GM18909 (cell line): ENCODE data around the gene INTS6L.

ENCODE experiments used
- ATAC-seq: cut with Tn5 transposase; IDR thresholded peaks from one replicate; pipeline ENCODE4 v1.9.1; 2021; ENCODE audit warnings: mild to moderate bottlenecking; ENCODE audit not compliant: unreplicated experiment, poor library complexity

The INTS6L gene, protein sequence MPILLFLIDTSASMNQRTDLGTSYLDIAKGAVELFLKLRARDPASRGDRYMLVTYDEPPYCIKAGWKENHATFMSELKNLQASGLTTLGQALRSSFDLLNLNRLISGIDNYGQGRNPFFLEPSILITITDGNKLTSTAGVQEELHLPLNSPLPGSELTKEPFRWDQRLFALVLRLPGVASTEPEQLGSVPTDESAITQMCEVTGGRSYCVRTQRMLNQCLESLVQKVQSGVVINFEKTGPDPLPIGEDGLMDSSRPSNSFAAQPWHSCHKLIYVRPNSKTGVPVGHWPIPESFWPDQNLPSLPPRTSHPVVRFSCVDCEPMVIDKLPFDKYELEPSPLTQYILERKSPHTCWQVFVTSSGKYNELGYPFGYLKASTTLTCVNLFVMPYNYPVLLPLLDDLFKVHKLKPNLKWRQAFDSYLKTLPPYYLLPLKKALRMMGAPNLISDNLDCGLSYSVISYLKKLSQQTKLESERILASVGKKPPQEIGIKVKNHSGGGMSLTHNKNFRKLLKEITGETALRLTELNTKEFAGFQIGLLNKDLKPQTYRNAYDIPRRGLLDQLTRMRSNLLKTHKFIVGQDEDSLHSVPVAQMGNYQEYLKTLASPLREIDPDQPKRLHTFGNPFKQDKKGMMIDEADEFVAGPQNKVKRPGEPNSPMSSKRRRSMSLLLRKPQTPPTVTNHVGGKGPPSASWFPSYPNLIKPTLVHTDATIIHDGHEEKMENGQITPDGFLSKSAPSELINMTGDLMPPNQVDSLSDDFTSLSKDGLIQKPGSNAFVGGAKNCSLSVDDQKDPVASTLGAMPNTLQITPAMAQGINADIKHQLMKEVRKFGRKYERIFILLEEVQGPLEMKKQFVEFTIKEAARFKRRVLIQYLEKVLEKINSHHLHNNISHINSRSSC

DNA sequence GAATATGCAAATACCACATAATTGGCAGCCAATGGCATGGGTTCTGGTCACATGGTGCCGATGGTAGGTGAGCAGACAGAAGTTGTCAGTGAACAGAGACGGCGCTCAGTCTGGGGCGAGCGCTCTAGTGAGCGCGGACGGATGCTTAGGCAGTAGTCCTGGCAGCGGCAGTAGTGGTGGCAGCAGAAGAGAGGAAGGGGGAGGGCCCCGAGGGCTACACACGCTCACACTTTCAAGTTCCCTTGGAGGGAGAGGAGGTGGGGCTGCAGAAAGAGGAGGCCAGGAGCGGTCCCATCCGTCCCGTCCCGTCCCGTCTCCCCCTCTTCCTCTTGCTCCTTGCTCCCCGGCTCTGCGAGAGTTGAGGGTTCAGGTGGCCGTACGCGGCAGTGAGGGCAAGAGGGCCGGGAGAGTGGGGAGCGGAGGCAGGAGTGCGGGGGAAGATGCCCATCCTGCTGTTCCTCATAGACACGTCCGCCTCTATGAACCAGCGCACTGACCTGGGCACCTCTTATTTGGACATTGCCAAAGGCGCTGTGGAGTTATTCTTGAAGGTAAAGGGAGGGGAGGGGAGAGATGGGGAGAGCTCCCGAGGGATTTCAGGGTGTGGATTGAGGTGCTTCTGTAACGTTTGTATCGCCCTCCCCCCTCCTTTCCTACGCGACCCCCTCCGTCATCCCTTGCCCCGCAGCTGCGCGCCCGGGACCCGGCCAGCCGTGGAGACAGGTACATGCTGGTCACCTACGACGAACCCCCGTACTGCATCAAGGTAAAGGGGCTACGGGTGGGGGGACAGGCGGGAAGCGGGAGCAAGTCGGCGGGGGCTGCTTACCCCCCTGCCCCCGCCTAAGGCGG, at the start of gene INTS6L:
TSS of gene INTS6L (plus strand) at position 108 of the 852 bp plus-strand sequence. CDS start at position 441, 333 bp downstream.
- ATAC-seq = peak; percentile 83

DNA sequence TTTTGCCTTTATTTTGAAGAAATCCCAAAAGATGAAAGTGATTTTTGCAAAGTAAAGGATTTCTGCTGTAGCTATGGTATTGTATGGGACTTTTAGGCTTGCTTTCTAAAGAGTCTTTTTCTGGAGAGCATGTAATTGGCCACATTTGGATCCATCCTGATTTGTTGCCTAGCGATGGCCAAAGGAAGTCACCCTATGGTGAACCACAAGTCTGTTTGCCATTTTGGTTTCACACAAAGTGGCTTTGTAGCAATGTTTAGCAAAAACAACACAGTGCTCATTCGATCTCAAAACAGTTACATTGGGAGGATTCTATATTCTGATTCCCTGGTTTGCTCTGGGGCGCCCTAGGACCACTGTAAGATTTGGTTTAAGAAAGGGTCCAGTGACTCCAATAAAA, 44.1 kb upstream of the INTS6L start:
- no peak for ATAC-seq

DNA sequence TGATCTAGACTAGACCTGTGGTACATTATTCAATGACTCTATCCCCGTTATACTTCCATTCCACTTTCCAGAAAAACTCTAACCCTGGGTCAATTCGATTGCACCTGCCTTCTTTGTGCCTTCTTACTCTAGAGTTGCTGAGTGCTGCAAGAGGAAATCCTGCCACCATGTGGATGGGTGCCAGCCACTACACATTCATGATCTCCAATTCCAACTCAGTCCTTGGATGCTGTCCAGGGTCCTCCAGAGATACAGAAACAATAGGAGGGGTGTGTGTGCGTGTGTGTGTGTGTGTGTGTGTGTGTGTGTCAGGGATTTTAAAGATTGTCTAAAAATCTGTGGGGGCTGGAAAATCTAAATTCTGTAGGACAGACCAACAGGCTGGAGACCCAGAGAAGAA, 42.9 kb upstream of the INTS6L start:
- ATAC-seq = no peak

DNA sequence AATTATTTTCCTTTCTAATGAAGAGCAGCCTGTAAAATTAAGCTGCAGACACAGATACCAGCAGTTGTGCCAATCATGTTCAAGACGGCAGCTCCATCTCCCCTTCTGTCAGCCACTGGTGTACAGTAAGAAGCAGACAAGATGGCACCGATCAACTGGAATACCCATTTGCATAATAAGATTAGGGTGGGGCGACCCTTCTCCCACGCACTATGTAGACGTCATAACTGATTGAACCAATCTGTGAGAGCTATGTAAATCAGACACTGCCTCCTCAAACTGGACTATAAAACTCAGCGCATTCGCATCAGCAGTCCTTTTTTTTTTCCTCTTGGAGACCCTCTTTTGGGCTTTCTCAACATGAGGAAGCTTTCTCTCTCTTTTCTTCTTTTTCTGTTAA, 40.4 kb upstream of the INTS6L start:
- no peak for ATAC-seq

DNA sequence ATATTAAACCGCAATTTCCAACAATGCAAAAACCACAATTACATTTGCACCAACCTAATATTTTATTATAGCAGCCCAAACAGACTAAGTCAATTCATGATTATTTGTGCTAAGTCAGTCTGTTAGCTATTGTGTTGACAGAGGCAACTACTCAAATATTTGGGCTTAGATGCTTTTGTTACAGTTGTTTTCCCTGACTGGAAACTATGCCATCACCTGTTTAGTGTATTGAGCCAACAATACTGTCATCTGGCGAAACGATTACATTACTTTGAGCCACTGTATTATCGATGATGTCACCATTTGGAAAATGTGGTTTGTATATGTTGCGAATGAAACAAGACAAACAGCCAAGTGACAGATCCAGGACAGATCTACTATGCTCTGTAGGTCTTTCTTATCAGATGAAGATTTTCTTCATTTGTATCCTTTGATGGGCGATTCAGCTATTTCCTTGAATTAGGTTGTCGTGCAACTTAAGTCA, 38.7 kb upstream of the INTS6L start:
- no peak for ATAC-seq

DNA sequence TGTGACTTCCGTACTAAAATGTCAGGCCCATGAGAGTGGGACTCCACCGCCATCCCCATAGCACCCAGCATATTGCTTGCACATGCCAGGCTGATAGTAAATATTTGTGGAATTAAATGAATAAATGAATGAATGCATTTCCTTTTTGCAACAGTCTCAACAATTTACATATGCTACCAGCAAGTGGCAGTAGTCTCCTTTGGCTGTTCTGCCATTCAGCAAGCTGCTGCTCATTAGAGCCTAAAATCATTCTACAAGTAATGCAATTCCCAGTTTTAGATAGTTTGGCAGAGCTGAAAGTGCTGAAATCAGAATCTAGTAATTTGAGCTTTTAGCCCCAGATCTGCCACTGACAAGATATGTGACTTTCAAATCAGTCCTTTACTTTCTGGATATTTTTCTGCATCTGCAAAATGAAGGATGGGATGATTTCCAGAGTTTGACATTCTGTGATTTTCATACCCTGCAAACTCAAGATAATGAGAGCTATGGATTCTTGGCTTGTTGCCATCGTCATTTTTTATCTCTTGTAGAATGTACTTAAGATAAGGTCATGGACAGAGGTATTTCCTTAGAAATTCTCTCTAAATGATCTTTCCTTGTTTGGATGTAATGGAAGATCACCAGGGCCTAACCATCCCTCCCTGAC, 35.7 kb upstream of the INTS6L start:
- ATAC-seq = no peak

DNA sequence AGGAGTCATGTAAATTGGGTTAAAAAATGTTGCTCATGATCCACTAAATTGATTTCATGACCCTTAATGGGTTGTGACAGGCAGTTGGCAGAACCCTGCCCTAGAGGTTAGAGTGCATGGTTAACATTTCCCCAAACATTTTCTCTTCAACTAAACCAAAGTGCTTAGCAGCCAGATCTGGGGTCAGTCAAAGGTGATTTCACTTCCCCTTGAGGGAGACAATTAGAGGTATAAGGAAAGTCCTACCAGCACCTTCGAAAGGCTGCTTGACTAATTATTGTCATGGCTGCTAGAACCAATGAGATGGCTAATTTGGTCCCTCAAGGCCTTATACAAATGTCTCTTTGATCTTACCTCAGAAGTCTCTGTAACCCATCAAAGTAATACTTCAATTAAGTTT, 30.9 kb upstream of the INTS6L start:
- ATAC-seq = peak; percentile 88

DNA sequence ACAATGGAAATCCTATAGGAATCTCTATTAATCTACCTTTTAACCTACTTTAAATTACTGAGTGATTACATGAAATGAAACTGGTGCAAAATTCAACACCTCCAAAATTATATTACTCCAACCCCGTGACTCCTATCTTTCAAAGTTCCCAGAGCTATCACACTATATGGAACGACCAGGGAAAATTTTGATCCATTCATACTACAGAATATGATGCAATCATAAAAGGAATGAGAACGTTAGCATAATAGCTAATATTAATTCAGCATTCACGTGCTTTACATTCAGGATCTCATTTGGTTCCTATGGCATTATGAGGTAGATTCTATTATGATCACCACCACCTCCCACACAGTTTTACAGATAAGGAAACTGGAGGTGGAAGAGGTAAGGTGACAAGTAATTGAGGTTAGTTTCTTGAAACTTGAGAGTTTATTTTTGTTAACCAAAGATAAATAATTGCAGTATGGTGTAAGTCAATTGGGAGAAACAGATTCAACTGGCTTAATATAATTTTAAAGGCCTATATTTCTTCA, 29.4 kb upstream of the INTS6L start:
- no peak for ATAC-seq

DNA sequence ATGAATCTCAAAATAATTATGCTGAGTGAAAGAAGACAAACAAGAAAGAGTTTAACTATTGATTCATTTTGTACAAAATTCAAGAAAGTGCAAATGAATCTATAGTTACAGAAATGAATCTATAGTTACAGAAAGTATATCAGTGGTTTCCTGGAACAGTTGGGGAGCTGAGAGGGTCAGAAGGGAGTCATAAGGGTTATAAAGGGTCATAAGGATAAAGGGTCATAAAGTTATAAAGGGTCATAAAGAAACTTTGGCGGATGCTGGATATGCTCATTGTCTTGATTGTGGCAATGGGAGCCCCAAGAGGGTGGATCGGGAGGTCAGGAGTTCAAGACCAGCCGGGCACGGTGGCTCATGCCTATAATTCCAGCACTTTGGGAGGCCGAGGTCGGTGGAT, 26.0 kb upstream of the INTS6L start:
- ATAC-seq = no peak

DNA sequence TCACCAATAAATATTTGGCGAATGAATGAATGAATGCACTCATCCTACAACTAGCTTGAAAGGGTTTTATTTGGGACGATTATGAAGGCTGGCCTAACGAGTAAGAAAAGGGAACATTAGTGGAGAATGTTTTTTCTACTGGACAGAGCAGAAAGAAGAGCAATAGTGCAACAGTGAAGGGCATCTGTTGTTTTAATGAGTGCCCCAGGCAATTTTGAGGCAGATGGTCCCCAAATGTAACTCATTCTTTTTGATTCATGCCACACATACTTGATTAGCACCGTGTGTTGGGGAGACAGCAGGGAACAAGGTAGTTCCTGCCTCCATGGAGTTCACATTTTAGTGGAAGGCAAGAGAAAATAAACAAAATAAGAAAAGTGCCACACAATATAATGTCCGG, 22.7 kb upstream of the INTS6L start:
- ATAC-seq = no peak

DNA sequence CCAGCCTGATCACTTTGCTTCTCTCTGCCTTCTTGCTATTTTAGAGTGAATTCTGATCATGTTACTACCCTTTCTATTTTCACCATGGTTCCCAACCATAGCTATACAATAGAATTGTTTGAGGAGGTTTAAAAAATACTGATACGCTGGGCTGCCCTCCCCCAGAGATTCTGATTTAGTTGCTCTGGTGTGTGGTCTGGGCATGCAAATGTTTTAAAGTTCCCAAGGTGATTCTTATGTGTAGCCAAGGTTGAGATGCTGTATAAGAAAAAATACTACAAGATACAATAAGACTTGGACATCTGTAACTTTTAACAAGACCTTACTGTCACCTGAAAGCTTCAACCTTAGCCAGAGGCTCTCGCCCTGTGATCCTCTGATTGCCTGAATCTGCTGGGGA, 22.2 kb upstream of the INTS6L start:
- no peak for ATAC-seq

DNA sequence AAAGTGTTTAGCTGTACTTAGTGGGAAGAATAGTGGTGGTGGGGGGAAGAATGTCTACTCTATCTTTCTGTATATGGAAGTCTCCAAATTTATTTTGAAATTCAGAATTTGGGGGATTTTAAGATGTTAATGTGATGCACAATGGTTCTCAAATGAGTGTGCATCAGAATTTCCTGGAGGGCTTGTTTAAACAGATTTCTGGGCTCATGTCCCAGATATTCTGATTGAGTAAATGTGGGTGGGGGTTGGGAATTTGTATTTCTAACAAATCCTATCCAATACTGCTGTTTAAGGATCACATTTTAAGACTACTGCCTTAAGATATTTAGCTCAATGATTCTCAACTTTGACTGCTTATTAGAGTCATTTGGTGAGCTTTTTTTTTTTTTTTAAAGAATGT, 15.1 kb upstream of the INTS6L start:
- no peak for ATAC-seq

DNA sequence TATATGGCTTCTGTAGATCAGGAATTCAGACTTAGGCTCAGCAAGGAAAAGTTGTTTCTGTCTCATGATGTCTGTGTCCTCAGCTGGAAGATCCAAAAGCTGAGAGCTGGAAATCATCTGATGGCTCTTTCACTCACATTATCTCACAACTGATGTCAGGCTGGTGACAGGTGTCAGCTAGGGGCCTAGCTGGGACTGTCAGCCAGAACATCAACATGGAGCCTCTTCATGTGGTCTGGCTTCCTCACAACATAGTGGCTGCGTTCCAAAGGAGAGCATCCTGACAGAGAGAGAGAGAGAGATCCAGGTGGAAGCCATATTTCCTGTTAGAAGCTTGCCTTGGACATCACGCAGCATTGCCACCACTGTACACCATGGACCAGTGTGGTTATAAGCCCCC, 10.6 kb upstream of the INTS6L start:
- no peak for ATAC-seq

DNA sequence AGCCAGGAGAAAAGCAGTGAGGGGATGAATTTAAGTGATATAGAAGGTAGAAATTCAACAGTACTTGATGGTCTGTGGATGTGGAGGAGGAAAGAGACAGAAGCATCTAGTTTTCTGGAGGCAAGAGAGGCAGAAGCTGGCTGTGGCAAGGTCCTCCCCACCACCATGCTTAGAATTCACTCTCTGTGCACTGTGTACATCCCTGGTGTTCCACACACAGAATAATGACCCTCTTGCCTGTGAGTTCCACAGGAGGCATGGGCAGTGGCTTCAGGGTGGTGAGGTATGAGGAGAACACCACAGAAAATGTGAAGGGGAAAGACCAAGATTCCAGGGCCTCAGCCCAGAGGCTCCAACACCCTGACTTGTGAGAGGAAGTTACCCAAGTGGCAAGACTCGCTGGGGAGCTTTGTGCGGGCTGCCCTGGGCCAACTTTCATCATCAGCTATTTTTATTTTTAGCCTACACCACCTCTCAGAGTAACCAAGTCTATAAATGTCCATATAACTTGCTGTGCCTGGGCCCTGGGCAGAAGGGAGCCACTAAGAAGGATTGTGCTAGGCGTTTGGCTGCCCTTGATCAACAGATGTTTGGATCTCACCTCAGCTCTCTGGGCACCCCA, 7.8 kb upstream of the INTS6L start:
- ATAC-seq = no peak

DNA sequence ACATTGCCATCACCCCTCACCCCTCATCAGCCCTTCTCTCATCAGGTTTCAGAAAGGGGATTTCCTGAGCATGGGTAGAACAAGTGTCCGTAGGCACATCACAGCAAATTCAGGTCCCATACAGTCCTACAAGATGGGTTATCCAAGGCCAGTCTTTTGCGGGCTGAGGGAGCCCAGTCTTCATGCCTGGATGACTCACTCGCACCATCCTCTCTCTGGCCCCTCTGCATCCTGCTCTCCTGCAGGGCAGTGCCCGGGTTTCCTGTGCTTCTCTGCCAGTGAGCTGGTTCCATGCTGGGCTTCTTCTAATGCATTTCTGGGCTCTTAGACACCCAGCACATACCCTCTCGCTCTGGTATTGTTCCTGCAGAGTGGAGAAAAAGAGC, 7.3 kb upstream of the INTS6L start:
- ATAC-seq = no peak

DNA sequence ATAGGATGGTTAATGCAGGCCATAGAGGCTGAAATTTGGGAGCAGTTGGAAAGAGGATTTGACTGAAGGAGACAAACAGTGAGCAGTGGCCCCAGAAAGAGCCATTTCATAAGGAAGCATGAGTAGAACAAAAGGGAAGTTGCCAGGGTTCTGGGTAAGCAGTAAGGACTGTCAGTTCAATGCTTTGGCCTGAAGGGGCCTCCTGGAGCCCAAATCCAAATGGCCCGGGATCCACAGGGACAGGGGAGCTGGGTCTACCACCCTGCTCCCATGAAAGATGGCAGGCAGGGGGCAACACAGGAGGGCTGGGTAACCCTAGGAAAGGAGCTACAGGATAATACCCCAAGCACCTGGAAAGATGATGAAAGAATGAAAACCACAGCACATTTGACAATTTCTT, 4.1 kb upstream of the INTS6L start:
- ATAC-seq = no peak

DNA sequence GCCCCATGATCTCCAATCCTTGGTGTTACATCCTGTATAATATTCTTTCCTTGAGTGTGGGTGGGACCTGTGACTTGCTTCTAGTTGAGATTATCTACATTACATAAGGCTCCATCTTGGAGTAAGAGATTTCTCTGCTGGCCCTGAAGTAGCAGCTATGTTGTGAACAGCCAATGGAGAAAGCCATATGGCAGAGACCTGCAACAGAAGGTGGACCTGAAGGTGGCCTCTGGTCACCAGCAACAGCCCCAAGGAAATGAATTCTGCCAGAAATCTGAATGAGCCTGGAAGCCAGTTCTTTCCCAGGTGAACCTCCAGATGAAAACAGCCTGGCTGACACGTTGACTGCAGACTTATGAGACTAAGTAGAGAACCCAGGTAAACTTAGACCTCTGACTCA, 2.3 kb upstream of the INTS6L start:
- no peak for ATAC-seq

DNA sequence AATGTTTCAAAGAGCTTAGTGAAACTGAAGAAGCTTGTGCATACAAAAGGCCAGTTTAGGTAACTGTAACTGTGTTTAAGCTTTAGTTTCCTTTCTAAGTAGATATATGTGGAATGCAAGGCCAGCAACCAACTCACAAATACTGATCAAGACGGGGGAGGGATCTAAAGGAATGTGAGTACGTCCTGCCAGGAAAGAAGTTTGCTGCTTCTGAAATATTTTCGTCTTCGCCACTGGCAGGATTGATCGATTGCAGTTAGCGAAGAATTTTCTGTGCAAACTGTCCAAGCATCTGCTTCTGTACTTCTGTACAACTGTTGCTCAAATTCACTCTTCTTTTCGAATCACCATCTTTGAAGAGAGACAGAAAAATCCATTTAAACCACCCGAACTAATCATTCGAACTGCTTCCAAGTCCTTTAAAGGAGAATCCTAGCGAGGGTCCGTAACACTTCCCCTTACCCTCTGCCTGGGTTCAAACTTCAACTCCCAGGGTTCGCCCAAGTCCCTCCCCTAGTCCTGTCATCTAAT, 373 bp upstream of the INTS6L start:
- ATAC-seq = peak; percentile 0
